Adrenal gland (tissue), 12 donors: ENCODE results near the gene TPSB2. TPM values are rescaled to one million over a fixed set of nuclear protein-coding genes. Genes with fewer than 3 reads are reported as not detected.

Experiments used
- DNase-seq, 7 donors: peaks; one replicate each; pipeline ENCODE4 v3.0.0-alpha.2; 2019 to 2020
- H3K27ac ChIP-seq, 5 donors: fragments of 200-600 bp; sonication (generic) in 4 of 5; 1 replicate in 3 of 5; 2 replicates in 2 of 5; pipeline versions ENCODE4 v1.5.1 to v1.8.0; 2016 to 2020; ENCODE audit warnings: mild to moderate bottlenecking in 1 of 5
- H3K27me3 ChIP-seq: fragments of 200-600 bp; 2 replicates; pipeline ENCODE4 v1.8.0; 2021
- H3K36me3 ChIP-seq, 2 donors: fragments of 200-600 bp; replicated peaks in 1 of 2; 1 replicate in 1 of 2; 2 replicates in 1 of 2; pipeline versions ENCODE4 v1.5.1 to v1.8.0; 2018 to 2022
- H3K4me1 ChIP-seq, 2 donors: fragments of 200-600 bp; replicated peaks in 1 of 2; 1 replicate in 1 of 2; 2 replicates in 1 of 2; pipeline versions ENCODE4 v1.5.1 to v1.8.0; 2018 to 2021
- H3K4me3 ChIP-seq, 4 donors: fragments of 200-600 bp; sonication (generic) in 3 of 4; one replicate each; pipeline ENCODE4 v1.5.1; 2016 to 2018
- H3K9me3 ChIP-seq, 3 donors: fragments of 200-600 bp; sonication (generic) in 1 of 3; replicated peaks in 1 of 3; 1 replicate in 2 of 3; 2 replicates in 1 of 3; pipeline versions ENCODE4 v1.5.1 to v1.8.0; 2016 to 2021
- CTCF ChIP-seq, 6 experiments: fragments of 450-650 bp in 4 of 6; fragments of 200-600 bp in 2 of 6; sonication (generic) in 1 of 6; IDR thresholded peaks; 1 replicate in 5 of 6; 2 replicates in 1 of 6; pipeline versions ENCODE4 v1.5.1 to v1.8.0; 2016 to 2021; ENCODE audit warnings: antibody characterized with exemption in 6 of 6, mild to moderate bottlenecking in 2 of 6, moderate library complexity in 1 of 6
- POLR2A ChIP-seq, 2 donors: fragments of 450-650 bp; IDR thresholded peaks; one replicate each; pipeline ENCODE4 v1.6.1; 2017; ENCODE audit warnings: antibody characterized with exemption in 2 of 2, mild to moderate bottlenecking in 2 of 2, moderate library complexity in 1 of 2
- WGBS, 4 donors: extraction: QIAGEN DNeasy Blood & Tissue Kit in 2 of 4; methylation state at CpG; one replicate each; pipeline versions ENCODE4 v1.1.5 to v1.1.7; 2013 to 2017; 5-methylcytosine and 5-hydroxymethylcytosine counted together
- intact Hi-C, 2 donors: fragments of 100-400 bp; cut with DNase I; formaldehyde crosslinking; loops; one replicate each; pipeline versions ENCODE4 v1.14.1 to v1.15.0; 2022 to 2023
- polyA plus RNA-seq, 3 donors: library from polyadenylated mRNA; stranded (reverse); fragments of 200-250 nt in 2 of 3; fragments of 350-450 nt in 1 of 3; fragmentation: Illumina TruSeq in 1 of 3; extraction: RNeasy Lipid Tissue Mini Kit (QIAGEN cat#74804) in 1 of 3; gene quantifications; one replicate each; pipeline ENCODE4 v1.2.3, GENCODE V29; 2013 to 2014
- total RNA-seq, 9 donors: library from RNA; depleted of rRNA in 4 of 9; stranded (reverse); fragments of >200 nt in 4 of 9; fragments of 120-200 nt in 1 of 9; fragmentation: NEBNext Ultra II Directional in 1 of 9; extraction: Animal tissue kit (Norgen Biotek cat#: 25700) in 1 of 9; gene quantifications; one replicate each; pipeline versions ENCODE4 v1.1.0 to v1.2.4, GENCODE V29; 2013 to 2023
- donor health status: healthy with polysubstance abuse.
- donor health status: Bipolar disorder and iron deficiency.
- donor health status: DM: yes; HTN: yes; CAD: no.
- donor health status: DM: no; HTN: no; CAD: no.
- donor health status: DM: no; HTN: no; CAD: no.
- donor health status: DM: yes; HTN: yes; CAD: no.

TPSB2 gene
- total and polyA plus RNA-seq, 12 donors = 0.32 to 6.6 (median 0.78) TPM; not detected in 5

DNA sequence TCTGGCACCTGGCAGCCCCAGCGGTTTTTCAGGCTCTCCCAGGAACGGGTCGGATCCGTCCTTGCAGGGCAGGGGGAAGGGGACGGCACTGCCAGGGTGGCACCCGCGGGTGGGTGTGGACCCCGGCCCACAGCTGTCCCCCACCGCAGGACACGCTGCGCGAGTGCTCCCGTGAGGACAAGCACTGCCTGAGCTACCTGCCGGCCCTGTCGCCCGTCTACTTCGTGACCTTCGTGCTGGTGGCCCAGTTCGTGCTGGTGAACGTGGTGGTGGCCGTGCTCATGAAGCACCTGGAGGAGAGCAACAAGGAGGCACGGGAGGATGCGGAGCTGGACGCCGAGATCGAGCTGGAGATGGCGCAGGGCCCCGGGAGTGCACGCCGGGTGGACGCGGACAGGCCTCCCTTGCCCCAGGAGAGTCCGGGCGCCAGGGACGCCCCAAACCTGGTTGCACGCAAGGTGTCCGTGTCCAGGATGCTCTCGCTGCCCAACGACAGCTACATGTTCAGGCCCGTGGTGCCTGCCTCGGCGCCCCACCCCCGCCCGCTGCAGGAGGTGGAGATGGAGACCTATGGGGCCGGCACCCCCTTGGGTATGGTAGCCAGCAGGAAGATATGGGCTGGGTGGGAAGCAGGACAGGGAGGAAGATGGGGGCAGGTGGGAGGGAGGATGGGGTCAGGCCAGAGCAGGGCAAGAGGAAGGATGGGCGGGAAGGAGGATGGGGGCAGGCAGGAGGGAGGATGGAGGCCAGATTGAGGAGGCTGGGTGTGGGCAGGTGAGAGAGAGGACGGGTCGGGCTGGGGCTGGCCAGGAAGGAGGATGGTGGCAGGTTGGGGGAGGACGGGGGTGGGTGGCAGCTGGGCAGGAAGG, 11.7 kb downstream of the TPSB2 start:
- H3K4me3 ChIP-seq = no peak overlapping the region
- WGBS, 4 donors = 82 to 94% (median 92%) methylated on average over 25 to 49 of the region's 49 CpGs
- TF ChIP-seq CTCF (IDR thresholded peaks at IDR 0.05) = no peak
- TF ChIP-seq POLR2A (IDR thresholded peaks at IDR 0.05) = no peak
- no peaks in the 10 kb centered on the region for H3K27me3 ChIP-seq
- H3K27ac ChIP-seq = no peak overlapping the region
- no peaks in the 10 kb centered on the region for H3K9me3 ChIP-seq
- H3K4me1 ChIP-seq = no peaks in the 10 kb centered on the region
- no peak for DNase-seq
- peaks cover 0 to 15% of the 10 kb centered on the region in 2 donors for H3K36me3 ChIP-seq
- intact Hi-C loops = no loop called here

DNA sequence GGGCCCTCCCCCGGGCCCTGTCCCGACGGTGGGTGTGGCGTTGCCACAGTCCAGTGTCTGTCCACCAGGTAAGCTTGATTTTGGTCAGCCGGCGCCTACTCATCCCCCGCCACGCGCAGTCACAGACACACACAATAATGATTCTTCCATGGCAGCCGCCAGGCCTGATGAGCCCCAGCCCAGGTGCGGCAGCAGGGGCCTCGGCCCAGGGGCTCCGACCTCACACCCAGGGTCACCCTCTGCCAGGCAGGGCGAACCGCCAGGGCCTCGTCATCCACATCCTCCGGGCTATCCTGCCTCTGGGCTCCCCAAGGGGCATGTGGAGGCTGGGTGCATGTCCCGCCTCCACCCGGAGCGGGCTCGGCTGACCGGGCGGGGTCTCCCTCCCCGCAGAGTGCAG, 12.5 kb downstream of the TPSB2 start:
- H3K9me3 ChIP-seq = no peaks in the 10 kb centered on the region
- H3K27ac ChIP-seq = no peak overlapping the region
- no peak for DNase-seq
- no peaks in the 10 kb centered on the region for H3K4me1 ChIP-seq
- H3K27me3 ChIP-seq = no peaks in the 10 kb centered on the region
- 60 to 91% (median 89%) methylated on average over 2 to 24 of the region's 24 CpGs for whole genome bisulfite sequencing, 4 donors
- no peak overlapping the region for H3K4me3 ChIP-seq
- peaks cover 0 to 15% of the 10 kb centered on the region in 2 donors for H3K36me3 ChIP-seq
- intact Hi-C loops = no loop called here
- TF ChIP-seq POLR2A (IDR thresholded peaks at IDR 0.05) (no peak), CTCF (IDR thresholded peaks at IDR 0.05) (no peak)

DNA sequence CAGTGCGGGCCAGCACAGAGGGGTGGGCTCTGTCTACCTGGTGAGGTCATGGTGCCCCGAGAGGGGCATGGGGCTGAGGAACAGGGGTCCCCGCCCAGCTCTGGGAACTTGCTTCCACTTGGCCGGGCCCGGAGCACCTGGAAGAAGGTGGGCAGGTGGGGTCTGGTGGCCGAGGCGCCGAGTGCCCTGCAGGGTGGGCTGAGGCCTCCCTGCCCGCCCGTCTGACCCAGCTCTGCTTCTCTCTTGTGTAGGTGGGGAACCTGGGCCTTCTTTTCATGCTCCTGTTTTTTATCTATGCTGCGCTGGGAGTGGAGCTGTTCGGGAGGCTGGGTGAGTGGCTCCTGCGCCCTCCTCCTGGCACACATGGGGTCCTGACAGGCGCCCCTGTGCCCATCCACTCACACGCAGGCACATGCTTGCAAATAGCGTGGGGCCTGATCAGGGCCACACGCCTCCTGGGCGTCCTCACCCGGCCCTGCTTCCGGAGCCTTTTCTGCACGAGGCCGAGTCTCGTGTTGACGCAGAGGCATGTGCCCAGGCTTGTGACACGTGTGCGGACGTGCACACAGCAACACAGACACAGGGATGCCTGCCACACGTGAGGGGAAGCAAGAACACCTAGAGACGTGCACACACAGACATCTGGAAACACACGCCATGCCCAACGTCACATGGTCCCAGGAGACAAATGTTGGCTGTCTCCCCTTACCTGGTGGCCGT, 13.1 kb downstream of the TPSB2 start:
- WGBS, 4 donors = 92 to 94% (median 94%) methylated on average over 22 to 32 of the region's 32 CpGs
- intact Hi-C loops = no loop called here
- H3K27ac ChIP-seq = no peak overlapping the region
- peaks cover 0 to 15% of the 10 kb centered on the region in 2 donors for H3K36me3 ChIP-seq
- DNase-seq = no peak
- no peaks in the 10 kb centered on the region for H3K4me1 ChIP-seq
- no peaks in the 10 kb centered on the region for H3K27me3 ChIP-seq
- TF ChIP-seq POLR2A (IDR thresholded peaks at IDR 0.05) (no peak), CTCF (IDR thresholded peaks at IDR 0.05) (no peak)
- no peak overlapping the region for H3K4me3 ChIP-seq
- H3K9me3 ChIP-seq = no peaks in the 10 kb centered on the region

- TF ChIP-seq POLR2A (IDR thresholded peaks at IDR 0.05) (no peak), CTCF (IDR thresholded peaks at IDR 0.05) (no peak)
- H3K4me3 ChIP-seq = no peak overlapping the region
- H3K4me1 ChIP-seq = no peaks in the 10 kb centered on the region
- peaks cover 0 to 20% of the 10 kb centered on the region in 2 donors for H3K36me3 ChIP-seq
- H3K9me3 ChIP-seq = no peaks in the 10 kb centered on the region
- no peak for DNase-seq
- WGBS, 4 donors = 86 to 93% (median 89%) methylated on average over 5 to 12 of the region's 12 CpGs
- no peak overlapping the region for H3K27ac ChIP-seq
- H3K27me3 ChIP-seq = no peaks in the 10 kb centered on the region
- intact Hi-C loops = no loop called here
Measured at GRCh38 chr16:1216296-1216619, 13.7 kb downstream of the TPSB2 start.
